ENCODE results near the gene ZSCAN2. TPM values are rescaled to one million over a fixed set of nuclear protein-coding genes. Genes with fewer than 3 reads are reported as not detected.
"Not testable (repeated sequence)": the region's sequence is repeated elsewhere in the genome, so short reads cannot be mapped to it uniquely, and the experiment has no call there.

Gene ZSCAN2
- total RNA-seq, 2 donors from 2014 or later = 4.9 to 5.6 TPM

DNA sequence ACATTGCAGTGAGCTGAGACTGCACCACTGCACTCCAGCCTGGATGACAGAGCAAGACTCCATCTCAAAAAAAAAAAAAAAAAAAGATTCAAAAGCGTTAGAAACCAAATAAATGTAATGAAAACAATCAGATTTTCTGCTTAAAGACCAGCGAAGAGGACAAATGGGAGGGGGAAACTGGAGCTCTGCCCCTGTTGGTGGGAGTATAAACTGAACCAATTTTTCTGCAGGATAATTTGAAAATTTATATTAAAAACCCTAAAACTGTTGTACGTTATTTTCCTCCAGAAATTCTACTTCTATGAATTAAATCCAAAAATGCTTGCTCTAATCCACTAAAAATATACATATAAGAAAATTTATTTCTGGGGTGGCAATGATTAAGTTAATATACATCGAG lies 25.3 kb upstream of the ZSCAN2 start:
- no peak for DNase-seq (ENCODE audit: low spot score)
- H3K4me1 ChIP-seq = no peaks in the 10 kb centered on the region
- H3K27ac ChIP-seq = no peak overlapping the region
- TF ChIP-seq, protein P1, sequence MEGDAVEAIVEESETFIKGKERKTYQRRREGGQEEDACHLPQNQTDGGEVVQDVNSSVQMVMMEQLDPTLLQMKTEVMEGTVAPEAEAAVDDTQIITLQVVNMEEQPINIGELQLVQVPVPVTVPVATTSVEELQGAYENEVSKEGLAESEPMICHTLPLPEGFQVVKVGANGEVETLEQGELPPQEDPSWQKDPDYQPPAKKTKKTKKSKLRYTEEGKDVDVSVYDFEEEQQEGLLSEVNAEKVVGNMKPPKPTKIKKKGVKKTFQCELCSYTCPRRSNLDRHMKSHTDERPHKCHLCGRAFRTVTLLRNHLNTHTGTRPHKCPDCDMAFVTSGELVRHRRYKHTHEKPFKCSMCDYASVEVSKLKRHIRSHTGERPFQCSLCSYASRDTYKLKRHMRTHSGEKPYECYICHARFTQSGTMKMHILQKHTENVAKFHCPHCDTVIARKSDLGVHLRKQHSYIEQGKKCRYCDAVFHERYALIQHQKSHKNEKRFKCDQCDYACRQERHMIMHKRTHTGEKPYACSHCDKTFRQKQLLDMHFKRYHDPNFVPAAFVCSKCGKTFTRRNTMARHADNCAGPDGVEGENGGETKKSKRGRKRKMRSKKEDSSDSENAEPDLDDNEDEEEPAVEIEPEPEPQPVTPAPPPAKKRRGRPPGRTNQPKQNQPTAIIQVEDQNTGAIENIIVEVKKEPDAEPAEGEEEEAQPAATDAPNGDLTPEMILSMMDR (IDR thresholded peaks at IDR 0.05) = no peak
- H3K4me3 ChIP-seq = no peak overlapping the region
- H3K36me3 ChIP-seq = no peaks in the 10 kb centered on the region
- no peaks in the 10 kb centered on the region for H3K27me3 ChIP-seq
- no peaks in the 10 kb centered on the region for H3K9me3 ChIP-seq

DNA sequence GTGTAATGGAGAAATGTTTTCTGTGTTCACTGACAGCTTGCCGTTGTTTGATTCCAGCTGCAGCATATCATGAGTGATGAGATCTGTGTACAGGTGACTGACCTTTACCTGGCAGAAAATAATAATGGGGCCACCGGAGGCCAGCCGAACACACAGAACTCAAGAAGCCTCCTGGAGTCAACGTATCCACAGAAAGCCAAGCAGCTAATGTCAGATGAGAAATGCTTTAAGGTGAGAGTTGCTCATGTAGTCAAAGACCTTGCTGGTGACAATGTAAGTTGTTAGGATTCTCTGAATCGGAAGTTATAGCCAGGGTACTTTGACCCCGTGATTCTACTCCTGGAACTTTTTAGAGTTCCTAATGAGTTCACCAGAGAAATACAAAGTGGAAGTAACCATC lies 22.9 kb upstream of the ZSCAN2 start:
- not testable (repeated sequence) for H3K9me3 ChIP-seq; DNase-seq (ENCODE audit: low spot score); H3K4me1 ChIP-seq; H3K27me3 ChIP-seq; H3K4me3 ChIP-seq; H3K36me3 ChIP-seq; H3K27ac ChIP-seq

DNA sequence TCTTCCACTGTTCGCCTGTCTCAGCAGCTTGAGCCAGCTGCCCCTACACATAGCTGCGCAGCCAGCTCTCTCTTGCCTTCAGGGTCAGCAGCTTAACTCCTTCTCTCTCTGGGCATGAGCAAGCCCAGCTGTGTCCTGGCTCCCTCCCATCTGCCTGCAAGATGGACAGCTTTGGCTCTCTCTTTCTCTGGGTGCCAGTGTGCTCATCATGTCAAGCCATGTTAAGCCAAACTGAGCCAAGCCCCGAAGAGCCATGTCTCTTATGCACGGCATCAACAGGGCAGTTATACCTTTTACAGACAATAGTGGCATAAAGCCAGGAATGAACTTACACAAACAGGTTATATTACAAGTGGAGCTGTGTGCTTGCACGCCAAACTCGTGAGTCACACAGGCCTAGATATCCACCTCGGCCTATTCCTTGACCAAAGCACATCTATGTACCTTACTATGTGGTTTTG lies 21.5 kb upstream of the ZSCAN2 start:
- DNase-seq (ENCODE audit: low spot score); H3K9me3 ChIP-seq; H3K4me1 ChIP-seq; H3K27ac ChIP-seq; H3K36me3 ChIP-seq; H3K4me3 ChIP-seq; H3K27me3 ChIP-seq: not testable (repeated sequence)

DNA sequence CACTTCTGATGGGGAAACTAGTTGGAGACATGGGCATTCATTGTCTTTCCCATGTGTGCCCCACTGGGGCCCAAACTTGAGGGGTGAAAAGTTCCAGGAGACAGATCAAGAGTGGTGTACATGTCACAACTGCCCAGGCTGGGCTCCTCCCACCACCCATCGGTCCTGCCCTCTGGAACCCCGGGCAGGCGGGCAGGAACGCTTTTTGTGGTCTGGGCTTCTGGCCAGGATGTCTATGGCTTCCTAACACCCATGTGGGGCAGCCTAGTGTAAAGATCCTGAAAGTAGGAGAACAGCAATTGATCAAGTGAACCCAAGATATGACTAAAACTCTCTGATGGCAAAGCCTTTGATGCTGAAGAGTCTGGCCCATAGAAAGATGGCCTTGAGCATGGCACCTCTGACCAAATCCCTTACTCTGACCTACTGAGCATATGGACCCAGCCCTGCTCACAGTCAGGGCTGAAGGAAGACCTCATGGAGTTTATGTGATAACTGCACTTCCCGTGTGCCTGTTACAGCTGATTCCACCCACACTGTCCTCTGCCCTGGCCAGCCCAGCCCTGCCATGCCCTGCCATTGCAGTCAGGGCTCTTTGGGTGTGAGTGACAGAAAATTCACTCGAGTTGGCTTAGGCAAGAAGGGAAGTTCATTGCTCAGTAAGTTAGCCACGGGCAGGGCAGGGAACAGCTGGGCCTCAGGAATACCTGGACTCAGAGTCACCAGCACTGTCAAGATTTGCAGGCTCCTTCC lies 19.0 kb upstream of the ZSCAN2 start:
- H3K9me3 ChIP-seq; H3K27ac ChIP-seq; H3K27me3 ChIP-seq; H3K4me3 ChIP-seq; DNase-seq (ENCODE audit: low spot score); H3K4me1 ChIP-seq; H3K36me3 ChIP-seq: not testable (repeated sequence)

DNA sequence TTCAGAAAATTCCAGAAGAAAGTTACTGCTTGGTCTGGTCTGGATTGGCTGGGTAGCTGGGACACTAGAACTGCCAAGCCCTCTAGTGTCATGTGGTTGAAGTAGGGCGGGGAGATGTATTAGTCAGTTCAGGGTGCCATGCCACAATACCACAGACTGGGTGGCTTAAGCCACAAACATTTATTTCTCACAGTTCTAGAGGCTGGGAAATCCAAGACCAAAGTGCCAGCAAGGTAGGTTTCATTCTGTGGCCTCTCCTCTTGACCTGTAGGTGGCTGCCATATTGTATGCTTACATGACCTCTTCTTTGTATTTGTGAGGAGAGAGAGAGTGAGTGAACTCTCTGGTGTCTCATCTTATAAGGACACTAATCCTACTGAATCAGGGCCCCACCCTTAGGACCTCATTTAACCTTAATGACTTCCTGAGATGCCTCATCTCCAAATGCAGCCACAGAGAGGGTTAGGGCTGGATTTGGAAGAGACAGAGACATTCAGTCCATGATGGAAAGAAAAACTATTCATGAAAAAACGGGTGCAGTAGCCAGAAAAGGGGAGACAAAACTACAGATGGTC lies 18.1 kb upstream of the ZSCAN2 start:
- TF ChIP-seq, protein P1 (IDR thresholded peaks at IDR 0.05) = no peak
- no peaks in the 10 kb centered on the region for H3K27me3 ChIP-seq

DNA sequence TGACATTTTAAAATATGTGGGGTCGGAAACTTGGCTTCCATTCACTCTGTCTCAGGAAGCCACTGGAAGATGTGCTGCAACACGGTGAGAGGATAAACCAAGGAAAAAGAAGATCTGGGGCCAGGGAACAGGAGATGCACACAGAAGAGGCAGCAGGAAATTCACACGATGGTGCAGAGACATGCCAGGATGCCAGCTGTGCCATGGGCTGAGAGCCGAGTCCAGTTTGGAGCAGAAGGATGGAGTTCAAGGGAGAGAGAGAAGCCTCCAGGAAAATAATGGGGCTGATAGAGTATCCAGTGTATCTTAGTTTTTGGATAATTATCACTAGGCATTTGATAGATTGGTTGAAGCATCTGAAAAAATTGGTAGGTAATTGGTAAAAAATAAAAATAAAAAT lies 16.9 kb upstream of the ZSCAN2 start:
- not testable (repeated sequence) for H3K4me1 ChIP-seq; H3K27ac ChIP-seq; H3K27me3 ChIP-seq; H3K36me3 ChIP-seq; DNase-seq (ENCODE audit: low spot score); H3K9me3 ChIP-seq; H3K4me3 ChIP-seq

More for the DNA sequence above, 18.1 kb upstream of the ZSCAN2 start:
- H3K4me3 ChIP-seq = no peak overlapping the region
- no peak overlapping the region for H3K27ac ChIP-seq
- no peak for DNase-seq (ENCODE audit: low spot score)
- H3K36me3 ChIP-seq = no peaks in the 10 kb centered on the region
- H3K4me1 ChIP-seq = peaks cover 0 to 1% of the 10 kb centered on the region in 2 donors
- no peaks in the 10 kb centered on the region for H3K9me3 ChIP-seq

DNA sequence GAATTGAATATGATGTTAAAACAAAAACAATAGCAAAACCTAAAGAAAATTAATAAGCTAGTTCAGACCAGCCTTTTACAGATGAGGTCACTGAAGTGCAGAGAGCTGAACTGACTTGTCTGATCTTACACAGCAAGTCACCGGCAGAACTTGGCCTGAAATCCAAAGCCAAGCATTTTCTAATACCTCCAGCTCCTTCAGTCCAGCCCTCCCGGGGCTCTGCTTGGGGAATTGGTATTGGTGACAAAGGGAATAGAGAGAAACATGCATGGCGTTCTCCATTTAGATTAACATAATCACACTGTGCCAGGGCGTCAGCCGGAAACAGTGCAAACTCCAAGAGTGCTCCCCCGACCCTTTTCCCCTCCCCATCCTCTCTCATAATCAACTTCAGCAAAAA lies 14.1 kb upstream of the ZSCAN2 start:
- Histone ChIP-seq H3K27ac (no peak overlapping the region), H3K4me1 (peaks cover 0 to 8% of the 10 kb centered on the region in 2 donors), H3K36me3 (no peaks in the 10 kb centered on the region), H3K27me3 (no peaks in the 10 kb centered on the region), H3K9me3 (no peaks in the 10 kb centered on the region), H3K4me3 (no peak overlapping the region)
- TF ChIP-seq, protein P1 (IDR thresholded peaks at IDR 0.05) = no peak
- no peak for DNase-seq (ENCODE audit: low spot score)

Data from right atrium auricular region (tissue), 2 donors.